Measurements from ENCODE around the gene PRKAG2.
"Not testable (repeated sequence)": the region's sequence is repeated elsewhere in the genome, so short reads cannot be mapped to it uniquely, and the experiment has no call there.

Gene PRKAG2

GRCh38 chr7:151832656-151833055 is 44.3 kb downstream of the PRKAG2 start:
- DNase-seq: no peak

- DNase-seq: no peak
Observed at GRCh38 chr7:151832138-151832537, 44.8 kb downstream of the PRKAG2 start.

- DNase-seq: no peak
Observed at GRCh38 chr7:151831606-151832005, 45.3 kb downstream of the PRKAG2 start.

- no peak for DNase-seq
Observed at GRCh38 chr7:151830121-151830830, 46.6 kb downstream of the PRKAG2 start.

- DNase-seq: no peak
Observed at GRCh38 chr7:151829707-151830106, 47.2 kb downstream of the PRKAG2 start.

- no peak for DNase-seq
Observed at GRCh38 chr7:151827620-151828019, 49.3 kb downstream of the PRKAG2 start.

GRCh38 chr7:151826316-151826715 is 50.6 kb downstream of the PRKAG2 start:
- DNase-seq: not testable (repeated sequence)

- no peak for DNase-seq
Observed at GRCh38 chr7:151825721-151826120, 51.2 kb downstream of the PRKAG2 start.

- DNase-seq: no peak
Observed at GRCh38 chr7:151824373-151824933, 52.5 kb downstream of the PRKAG2 start.

GRCh38 chr7:151823566-151824372 is 53.1 kb downstream of the PRKAG2 start:
- no peak for DNase-seq

GRCh38 chr7:151822541-151823181 is 54.3 kb downstream of the PRKAG2 start:
- no peak for DNase-seq

GRCh38 chr7:151821806-151822540 is 54.9 kb downstream of the PRKAG2 start:
- no peak for DNase-seq

- DNase-seq: no peak
Observed at GRCh38 chr7:151821226-151821625, 55.7 kb downstream of the PRKAG2 start.

- DNase-seq: no peak
Observed at GRCh38 chr7:151820491-151821105, 56.3 kb downstream of the PRKAG2 start.

- DNase-seq: no peak
Observed at GRCh38 chr7:151819866-151820265, 57.0 kb downstream of the PRKAG2 start.

- DNase-seq: no peak
Observed at GRCh38 chr7:151818674-151819519, 58.0 kb downstream of the PRKAG2 start.

GRCh38 chr7:151817981-151818673 is 58.8 kb downstream of the PRKAG2 start:
- DNase-seq: no peak

- no peak for DNase-seq
Observed at GRCh38 chr7:151817315-151817690, 59.6 kb downstream of the PRKAG2 start.

- no peak for DNase-seq
Observed at GRCh38 chr7:151816562-151817314, 60.2 kb downstream of the PRKAG2 start.

GRCh38 chr7:151815419-151815818 is 61.5 kb downstream of the PRKAG2 start:
- no peak for DNase-seq
